HepG2 (cell line): ENCODE measurements around the gene BPIFB4. TPM values are rescaled to one million over a fixed set of nuclear protein-coding genes. Genes with fewer than 3 reads are reported as not detected.

ENCODE experiments used
- ATAC-seq: fragments of 200-7000 bp; cut with Tn5 transposase; 3 replicates; pipeline ENCODE4 v1.9.1; 2020; ENCODE audit warnings: mild to moderate bottlenecking, moderate library complexity
- BruUV-seq: library from RNA; stranded (reverse); fragments of 400-500 nt; replicated peaks from 2 replicates; lab custom pipeline; 2021; lab: Mats Ljungman, UMichigan
- CTCF ChIA-PET: fragments of 300-600 bp; formaldehyde crosslinking; extraction: SDS; loops from one replicate; lab custom pipeline; 2021; ENCODE audit warnings: low total read pairs, inconsistent platforms, low intra/inter-chr PET ratio; lab: Yijun Ruan, JAX
- POLR2A ChIA-PET: fragments of 350-600 bp; sonication (Branson Sonifier 250); formaldehyde crosslinking; loops from one replicate; lab custom pipeline; 2020; ENCODE audit warnings: antibody characterized with exemption, inconsistent platforms; lab: Yijun Ruan, JAX
- DNase-seq: peaks from one replicate; pipeline ENCODE4 v3.0.0-alpha.2; 2015; ENCODE audit warnings: low spot score
- FAIRE-seq: peaks from 3 replicates; lab custom pipeline; 2011; peaks lifted over from hg19 to GRCh38; lab: Jason Lieb, UNC
- H2AFZ ChIP-seq: one replicate; pipeline ENCODE4 v1.6.1; 2011; ENCODE audit warnings: low read length, inconsistent platforms
- H3K27ac ChIP-seq: fragments of 300-600 bp; 3 replicates; pipeline ENCODE4 v1.8.0; 2011; ENCODE audit warnings: mixed run types, mild to moderate bottlenecking, mixed read lengths, low read length, inconsistent platforms; ENCODE audit not compliant: insufficient read depth; ENCODE audit errors: extremely low read length
- H3K27me3 ChIP-seq, 2 experiments: fragments of 200-600 bp in 1 of 2; 2 replicates in 1 of 2; 3 replicates in 1 of 2; pipeline versions ENCODE4 v1.6.0 to v1.8.0; 2011; ENCODE audit warnings: low read length in 2 of 2, mild to moderate bottlenecking in 2 of 2, moderate library complexity in 2 of 2, inconsistent platforms in 1 of 2; ENCODE audit not compliant: insufficient read depth in 2 of 2, control insufficient read depth in 1 of 2
- H3K36me3 ChIP-seq, 2 experiments: fragments of 200-600 bp in 1 of 2; replicated peaks in 1 of 2; 2 replicates in 1 of 2; 3 replicates in 1 of 2; pipeline versions ENCODE4 v1.5.1 to v1.8.0; 2011; ENCODE audit warnings: low read length in 2 of 2, inconsistent platforms in 1 of 2; ENCODE audit not compliant: insufficient read depth in 2 of 2, control insufficient read depth in 1 of 2
- H3K4me1 ChIP-seq: 2 replicates; pipeline ENCODE4 v1.5.1; 2012; ENCODE audit warnings: low read length, inconsistent platforms; ENCODE audit not compliant: insufficient read depth
- H3K4me2 ChIP-seq: 2 replicates; pipeline ENCODE4 v1.6.0; 2011; ENCODE audit warnings: low read depth, low read length, inconsistent platforms
- H3K4me3 ChIP-seq, 3 experiments: fragments of 200-600 bp in 1 of 3; sonication (generic), shearing (Covaris generic) in 1 of 3; replicated peaks in 1 of 3; 2 replicates each; pipeline ENCODE4 v1.5.1; 2011 to 2016; ENCODE audit warnings: low read length in 3 of 3, inconsistent platforms in 2 of 3, low read depth in 2 of 3, mild to moderate bottlenecking in 2 of 3, control low read depth in 1 of 3, mixed read lengths in 1 of 3; ENCODE audit not compliant: insufficient read depth in 1 of 3
- H3K79me2 ChIP-seq: one replicate; pipeline ENCODE4 v1.6.1; 2011; ENCODE audit warnings: low read length, inconsistent platforms; ENCODE audit not compliant: insufficient read depth
- H3K9ac ChIP-seq: 2 replicates; pipeline ENCODE4 v1.6.0; 2011; ENCODE audit warnings: mild to moderate bottlenecking, low read depth, low read length, inconsistent platforms; ENCODE audit not compliant: insufficient read depth
- H3K9me3 ChIP-seq: 2 replicates; pipeline ENCODE4 v1.5.1; 2012; ENCODE audit warnings: mild to moderate bottlenecking, low read length
- H4K20me1 ChIP-seq: 2 replicates; pipeline ENCODE4 v1.6.0; 2011; ENCODE audit warnings: inconsistent platforms, mild to moderate bottlenecking, low read length, moderate library complexity; ENCODE audit not compliant: insufficient read depth
- ATF7 ChIP-seq, 2 experiments: fragments of 450-650 bp in 1 of 2; sonication (generic) in 1 of 2; formaldehyde crosslinking in 1 of 2; IDR thresholded peaks; 2 replicates each; pipeline versions ENCODE4 v1.4.0 to v1.6.1; 2016 to 2020; ENCODE audit warnings: antibody characterized with exemption in 1 of 2, mild to moderate bottlenecking in 1 of 2, missing genetic modification reagents in 1 of 2
- EED ChIP-seq: sonication (generic); formaldehyde crosslinking; IDR thresholded peaks from 2 replicates; pipeline ENCODE4 v1.5.0; 2020; ENCODE audit warnings: mild to moderate bottlenecking, missing genetic modification reagents
- FOSL2 ChIP-seq: sonication (generic); formaldehyde crosslinking; IDR thresholded peaks from 2 replicates; pipeline ENCODE4 v1.4.0; 2020; ENCODE audit warnings: missing genetic modification reagents
- HBP1 ChIP-seq: IDR thresholded peaks from 2 replicates; pipeline ENCODE4 v1.6.1; 2016; ENCODE audit warnings: low read depth, control low read depth
- PHB2 ChIP-seq: fragments of 450-650 bp; IDR thresholded peaks from 2 replicates; pipeline ENCODE4 v1.6.1; 2018; ENCODE audit not compliant: partially characterized antibody
- POLR2AphosphoS2 ChIP-seq: IDR thresholded peaks from 2 replicates; pipeline ENCODE4 v1.6.1; 2011; ENCODE audit warnings: low read depth, low read length, improper control_type of control experiment
- PPARG ChIP-seq: conservative IDR thresholded peaks from 2 replicates; pipeline ENCODE4 v1.6.1; 2016; ENCODE audit warnings: missing biosample characterization, missing genetic modification reagents
- ZNF235 ChIP-seq: sonication (generic); formaldehyde crosslinking; IDR thresholded peaks from 2 replicates; pipeline ENCODE4 v1.8.1; 2023; ENCODE audit warnings: mild to moderate bottlenecking, missing genetic modification reagents, borderline replicate concordance
- ZNF383 ChIP-seq: sonication (generic); formaldehyde crosslinking; IDR thresholded peaks from 2 replicates; pipeline ENCODE4 v1.4.0; 2020; ENCODE audit warnings: missing genetic modification reagents, mild to moderate bottlenecking, borderline replicate concordance
- ZNF460 ChIP-seq: sonication (generic); formaldehyde crosslinking; IDR thresholded peaks from 2 replicates; pipeline ENCODE4 v1.5.1; 2020; ENCODE audit warnings: missing genetic modification reagents, mild to moderate bottlenecking, borderline replicate concordance
- ZNF513 ChIP-seq: sonication (generic); formaldehyde crosslinking; conservative IDR thresholded peaks from 2 replicates; pipeline ENCODE4 v1.5.0; 2020; ENCODE audit warnings: missing genetic modification reagents
- ZNF563 ChIP-seq: sonication (generic); formaldehyde crosslinking; IDR thresholded peaks from 2 replicates; pipeline ENCODE4 v1.8.0; 2022; ENCODE audit warnings: mild to moderate bottlenecking, moderate library complexity, missing genetic modification reagents
- WGBS: methylation state at CpG from one replicate; pipeline ENCODE4 v1.1.6; 2017; ENCODE audit warnings: low lambda C conversion rate; 5-methylcytosine and 5-hydroxymethylcytosine counted together
- in situ Hi-C: cut with HindIII; loops from 2 replicates; pipeline ENCODE4 v1.10.0; 2017; ENCODE audit warnings: low pct_unique_long_range_greater_than_20kb; ENCODE audit not compliant: extremely low pct_ligation_motif_present
- intact Hi-C: fragments of 100-400 bp; cut with micrococcal nuclease; formaldehyde crosslinking; loops from one replicate; pipeline ENCODE4 v1.10.0; 2022; ENCODE audit not compliant: unreplicated experiment
- polyA plus RNA-seq, 8 experiments: library from polyadenylated mRNA; depleted of rRNA in 3 of 8; stranded (reverse) in 7 of 8; unstranded in 1 of 8; fragments of >200 nt; fragmentation: Illumina TruSeq in 4 of 8; extraction: Trizol in 4 of 8; gene quantifications; 2 replicates each; pipeline versions ENCODE4 v1.2.1 to v1.2.3, GENCODE V29; 2011 to 2016; ENCODE audit warnings: low read depth in 4 of 8, missing spikeins in 1 of 8, mixed read lengths in 1 of 8; ENCODE audit not compliant: insufficient read depth in 1 of 8
- total RNA-seq, 5 experiments: library from RNA; depleted of rRNA; stranded (reverse); fragments of >200 nt; fragmentation: Illumina TruSeq; extraction: Trizol; gene quantifications; 2 replicates each; pipeline ENCODE4 v1.2.3, GENCODE V29; 2016; ENCODE audit warnings: low read depth in 1 of 5
- TF ChIP-seq, protein P1 (sequence below): sonication (generic); formaldehyde crosslinking; IDR thresholded peaks from 2 replicates; pipeline ENCODE4 v1.9.0; 2021; ENCODE audit warnings: mild to moderate bottlenecking, missing genetic modification reagents

BPIFB4 gene
- total and polyA plus RNA-seq, 2 of the 13 experiments (the other 11 are each of a cell fraction or from before 2014, with no cell fraction given) = 0.09 TPM; not detected in 1

DNA sequence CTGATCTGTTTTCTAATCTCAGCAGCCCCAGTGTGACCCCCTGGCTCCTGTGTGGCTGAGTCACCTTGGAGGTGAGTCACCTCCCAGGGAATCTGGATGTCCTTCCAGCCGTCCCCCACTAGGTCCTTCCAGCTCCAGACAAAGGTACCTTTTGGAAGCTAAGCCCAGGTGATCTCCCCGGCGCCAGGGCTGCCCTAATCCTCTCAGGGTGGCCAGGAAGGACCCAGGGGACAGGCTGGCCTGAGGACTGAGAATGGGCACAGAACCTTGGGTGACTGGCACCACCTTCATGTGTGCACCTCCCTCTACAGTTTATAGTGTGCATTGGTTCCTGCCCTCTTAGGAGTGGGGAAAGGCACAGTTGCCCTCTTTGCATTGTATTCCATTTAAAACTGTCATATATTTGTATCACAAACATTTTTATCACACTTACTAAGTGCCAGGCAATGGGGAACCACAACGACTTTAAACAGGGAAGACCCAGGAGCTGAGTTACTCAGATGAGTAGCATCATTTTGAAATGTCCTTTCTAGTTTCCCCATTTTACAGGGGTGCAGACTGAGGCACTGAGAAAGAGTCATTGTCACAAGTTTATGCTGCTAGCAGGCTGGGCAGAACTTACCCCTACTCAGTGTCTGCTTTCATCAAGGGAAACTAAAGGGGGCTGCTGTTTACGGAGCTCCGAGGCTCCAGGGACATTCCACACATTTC, 2.6 kb upstream of the BPIFB4 start:
- Histone ChIP-seq H3K27ac (no peak overlapping the region), H4K20me1 (no peaks in the 10 kb centered on the region), H3K79me2 (no peaks in the 10 kb centered on the region), H2AFZ (no peak overlapping the region), H3K27me3 (peaks cover 0 to 16% of the 10 kb centered on the region in 2 experiments; a peak in 3 of 5 replicates), H3K9me3 (no peaks in the 10 kb centered on the region), H3K4me2 (no peak overlapping the region), H3K4me3 (no peak overlapping the region), H3K4me1 (no peaks in the 10 kb centered on the region), H3K36me3 (no peaks in the 10 kb centered on the region), H3K9ac (no peak overlapping the region)
- WGBS = 15% methylated on average over 6 of the region's 6 CpGs
- ChIA-PET CTCF (no interaction called here), POLR2A (no interaction called here)
- ATAC-seq (peak; percentile 74), FAIRE-seq (peak; percentile 43), DNase-seq (peak; percentile 28)
- intact Hi-C loops = loop anchor here (5.0 kb wide), 1 partner anchor 175 kb away; no protein-coding TSS in a partner anchor
- in situ Hi-C loops = no loop called here
- no TSS peak for BruUV-seq
- TF ChIP-seq PPARG (no peak), HBP1 (CRISPR knock-in tag) (no peak), ZNF235 (CRISPR knock-in tag) (no peak), FOSL2 (CRISPR knock-in tag) (peak; percentile 83), EED (CRISPR knock-in tag) (no peak), ZNF513 (CRISPR knock-in tag) (no peak), ATF7 (IDR thresholded peaks at IDR 0.05) (no peak), ATF7 (CRISPR knock-in tag; IDR thresholded peaks at IDR 0.05) (no peak), ZNF563 (CRISPR knock-in tag) (no peak), POLR2AphosphoS2 (no peak), ZNF383 (no peak), PHB2 (no peak), ZNF460 (CRISPR knock-in tag) (no peak)
- TF ChIP-seq, protein P1, sequence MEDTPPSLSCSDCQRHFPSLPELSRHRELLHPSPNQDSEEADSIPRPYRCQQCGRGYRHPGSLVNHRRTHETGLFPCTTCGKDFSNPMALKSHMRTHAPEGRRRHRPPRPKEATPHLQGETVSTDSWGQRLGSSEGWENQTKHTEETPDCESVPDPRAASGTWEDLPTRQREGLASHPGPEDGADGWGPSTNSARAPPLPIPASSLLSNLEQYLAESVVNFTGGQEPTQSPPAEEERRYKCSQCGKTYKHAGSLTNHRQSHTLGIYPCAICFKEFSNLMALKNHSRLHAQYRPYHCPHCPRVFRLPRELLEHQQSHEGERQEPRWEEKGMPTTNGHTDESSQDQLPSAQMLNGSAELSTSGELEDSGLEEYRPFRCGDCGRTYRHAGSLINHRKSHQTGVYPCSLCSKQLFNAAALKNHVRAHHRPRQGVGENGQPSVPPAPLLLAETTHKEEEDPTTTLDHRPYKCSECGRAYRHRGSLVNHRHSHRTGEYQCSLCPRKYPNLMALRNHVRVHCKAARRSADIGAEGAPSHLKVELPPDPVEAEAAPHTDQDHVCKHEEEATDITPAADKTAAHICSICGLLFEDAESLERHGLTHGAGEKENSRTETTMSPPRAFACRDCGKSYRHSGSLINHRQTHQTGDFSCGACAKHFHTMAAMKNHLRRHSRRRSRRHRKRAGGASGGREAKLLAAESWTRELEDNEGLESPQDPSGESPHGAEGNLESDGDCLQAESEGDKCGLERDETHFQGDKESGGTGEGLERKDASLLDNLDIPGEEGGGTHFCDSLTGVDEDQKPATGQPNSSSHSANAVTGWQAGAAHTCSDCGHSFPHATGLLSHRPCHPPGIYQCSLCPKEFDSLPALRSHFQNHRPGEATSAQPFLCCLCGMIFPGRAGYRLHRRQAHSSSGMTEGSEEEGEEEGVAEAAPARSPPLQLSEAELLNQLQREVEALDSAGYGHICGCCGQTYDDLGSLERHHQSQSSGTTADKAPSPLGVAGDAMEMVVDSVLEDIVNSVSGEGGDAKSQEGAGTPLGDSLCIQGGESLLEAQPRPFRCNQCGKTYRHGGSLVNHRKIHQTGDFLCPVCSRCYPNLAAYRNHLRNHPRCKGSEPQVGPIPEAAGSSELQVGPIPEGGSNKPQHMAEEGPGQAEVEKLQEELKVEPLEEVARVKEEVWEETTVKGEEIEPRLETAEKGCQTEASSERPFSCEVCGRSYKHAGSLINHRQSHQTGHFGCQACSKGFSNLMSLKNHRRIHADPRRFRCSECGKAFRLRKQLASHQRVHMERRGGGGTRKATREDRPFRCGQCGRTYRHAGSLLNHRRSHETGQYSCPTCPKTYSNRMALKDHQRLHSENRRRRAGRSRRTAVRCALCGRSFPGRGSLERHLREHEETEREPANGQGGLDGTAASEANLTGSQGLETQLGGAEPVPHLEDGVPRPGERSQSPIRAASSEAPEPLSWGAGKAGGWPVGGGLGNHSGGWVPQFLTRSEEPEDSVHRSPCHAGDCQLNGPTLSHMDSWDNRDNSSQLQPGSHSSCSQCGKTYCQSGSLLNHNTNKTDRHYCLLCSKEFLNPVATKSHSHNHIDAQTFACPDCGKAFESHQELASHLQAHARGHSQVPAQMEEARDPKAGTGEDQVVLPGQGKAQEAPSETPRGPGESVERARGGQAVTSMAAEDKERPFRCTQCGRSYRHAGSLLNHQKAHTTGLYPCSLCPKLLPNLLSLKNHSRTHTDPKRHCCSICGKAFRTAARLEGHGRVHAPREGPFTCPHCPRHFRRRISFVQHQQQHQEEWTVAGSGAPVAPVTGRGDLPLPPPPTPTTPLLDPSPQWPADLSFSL (CRISPR knock-in tag) = no peak
